Fibroblast of pulmonary artery (primary cell): ENCODE results near the gene KATNA1.

ENCODE experiments used
- DNase-seq: peaks from one replicate; pipeline ENCODE4 v3.0.0-alpha.2; 2010; ENCODE audit warnings: low read depth
- H3K4me3 ChIP-seq: replicated peaks from 2 replicates; pipeline ENCODE4 v1.5.1; 2011; ENCODE audit warnings: low read depth, mild to moderate bottlenecking, control low read depth, low read length, moderate library complexity
- TF ChIP-seq, protein P1 (sequence below): IDR thresholded peaks from 2 replicates; pipeline ENCODE4 v1.5.1; 2011; ENCODE audit warnings: mild to moderate bottlenecking, control low read depth, low read length, inconsistent platforms; ENCODE audit errors: missing control alignments

Gene KATNA1

GRCh38 chr6:149615805-149616204 lies 32.7 kb downstream of the KATNA1 start:
- TF ChIP-seq, protein P1, sequence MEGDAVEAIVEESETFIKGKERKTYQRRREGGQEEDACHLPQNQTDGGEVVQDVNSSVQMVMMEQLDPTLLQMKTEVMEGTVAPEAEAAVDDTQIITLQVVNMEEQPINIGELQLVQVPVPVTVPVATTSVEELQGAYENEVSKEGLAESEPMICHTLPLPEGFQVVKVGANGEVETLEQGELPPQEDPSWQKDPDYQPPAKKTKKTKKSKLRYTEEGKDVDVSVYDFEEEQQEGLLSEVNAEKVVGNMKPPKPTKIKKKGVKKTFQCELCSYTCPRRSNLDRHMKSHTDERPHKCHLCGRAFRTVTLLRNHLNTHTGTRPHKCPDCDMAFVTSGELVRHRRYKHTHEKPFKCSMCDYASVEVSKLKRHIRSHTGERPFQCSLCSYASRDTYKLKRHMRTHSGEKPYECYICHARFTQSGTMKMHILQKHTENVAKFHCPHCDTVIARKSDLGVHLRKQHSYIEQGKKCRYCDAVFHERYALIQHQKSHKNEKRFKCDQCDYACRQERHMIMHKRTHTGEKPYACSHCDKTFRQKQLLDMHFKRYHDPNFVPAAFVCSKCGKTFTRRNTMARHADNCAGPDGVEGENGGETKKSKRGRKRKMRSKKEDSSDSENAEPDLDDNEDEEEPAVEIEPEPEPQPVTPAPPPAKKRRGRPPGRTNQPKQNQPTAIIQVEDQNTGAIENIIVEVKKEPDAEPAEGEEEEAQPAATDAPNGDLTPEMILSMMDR = no peak
- H3K4me3 ChIP-seq = no peak overlapping the region
- DNase-seq = no peak

- TF ChIP-seq, protein P1 = no peak
- DNase-seq = peak; percentile 18
- no peak overlapping the region for H3K4me3 ChIP-seq
These were observed 34.2 kb downstream of the KATNA1 start for GRCh38 chr6:149614337-149614736.

- DNase-seq = no peak
- TF ChIP-seq, protein P1 = no peak
- H3K4me3 ChIP-seq = no peak overlapping the region
These were observed 40.0 kb downstream of the KATNA1 start for GRCh38 chr6:149608381-149608982.

- H3K4me3 ChIP-seq = no peak overlapping the region
- TF ChIP-seq, protein P1 = no peak
- DNase-seq = no peak
These were observed 48.0 kb downstream of the KATNA1 start for GRCh38 chr6:149600508-149600907.

DNA sequence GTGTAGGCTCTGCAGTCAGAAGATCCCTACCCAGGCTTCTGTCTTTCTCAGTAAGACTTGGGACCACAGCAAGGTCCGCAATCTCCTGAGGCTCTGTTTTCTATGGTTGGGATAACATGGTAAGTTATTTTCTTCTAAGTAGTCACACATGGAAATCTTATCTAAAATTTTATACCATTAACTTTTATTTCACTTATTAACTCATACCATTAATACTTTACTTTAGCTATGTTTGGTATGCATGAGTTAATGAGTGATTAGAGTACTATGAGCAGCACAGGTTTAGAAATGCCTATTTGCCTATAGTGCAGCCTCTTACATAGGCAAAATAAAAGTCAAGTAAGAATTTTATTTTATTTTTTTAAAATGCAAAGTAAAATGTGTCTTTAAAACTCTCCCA lies 55.1 kb downstream of the KATNA1 start:
- DNase-seq = no peak
- TF ChIP-seq, protein P1 = no peak
- no peak overlapping the region for H3K4me3 ChIP-seq

GRCh38 chr6:149592983-149593382 lies 55.5 kb downstream of the KATNA1 start:
- no peak overlapping the region for H3K4me3 ChIP-seq
- TF ChIP-seq, protein P1 = no peak
- DNase-seq = no peak

DNA sequence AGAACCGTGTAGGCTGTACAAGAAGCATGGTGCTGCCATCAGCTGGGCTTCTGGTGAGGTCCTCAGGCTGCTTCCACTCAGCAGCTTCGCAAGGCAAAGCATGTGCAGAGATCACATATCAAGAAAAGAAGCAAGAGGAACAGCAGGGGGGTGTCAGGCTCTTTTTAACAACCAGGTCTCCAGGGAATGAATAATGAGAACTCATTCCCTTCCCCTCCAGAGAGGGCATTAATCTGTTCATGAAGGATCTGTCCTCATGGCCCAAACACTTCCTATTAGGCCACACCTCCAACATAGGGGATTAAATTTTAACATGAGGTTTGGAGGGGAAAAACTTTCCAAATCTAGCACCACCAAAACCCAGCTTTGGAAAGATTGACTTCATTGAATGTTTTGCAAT lies 62.4 kb downstream of the KATNA1 start:
- DNase-seq = no peak
- H3K4me3 ChIP-seq = no peak overlapping the region
- TF ChIP-seq, protein P1 = no peak
